HG03196 (cell line): Measurements from ENCODE around the gene SMCO1.
"Not testable (repeated sequence)": the region's sequence is repeated elsewhere in the genome, so short reads cannot be mapped to it uniquely, and the experiment has no call there.

Experiments
- ATAC-seq: cut with Tn5 transposase; IDR thresholded peaks from one replicate; pipeline ENCODE4 v1.9.1; 2021; ENCODE audit not compliant: unreplicated experiment

The SMCO1 gene

DNA sequence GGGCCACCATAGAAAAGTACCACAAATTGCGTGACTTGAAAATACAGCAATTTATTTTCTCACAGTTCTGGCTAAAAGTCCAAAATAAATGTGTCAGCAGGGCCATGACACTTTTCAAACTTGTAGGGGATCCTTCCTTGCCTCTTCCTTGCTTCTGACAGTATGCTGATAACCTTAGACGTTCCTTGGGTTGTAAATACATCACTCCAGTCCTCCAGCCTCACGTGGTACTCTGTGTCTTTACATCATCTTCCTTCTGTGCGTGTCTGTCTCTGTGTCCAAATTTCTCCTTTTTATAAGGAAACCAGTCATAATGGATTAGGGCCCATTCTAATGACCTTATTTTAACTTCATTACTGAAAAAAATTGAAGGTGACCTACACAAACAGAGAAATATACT is 19.0 kb downstream of the SMCO1 start:
- ATAC-seq = no peak

- ATAC-seq = no peak
These were observed 21.9 kb downstream of the SMCO1 start for GRCh38 chr3:196493292-196493691.

- no peak for ATAC-seq
These were observed 23.1 kb downstream of the SMCO1 start for GRCh38 chr3:196492080-196492479.

DNA sequence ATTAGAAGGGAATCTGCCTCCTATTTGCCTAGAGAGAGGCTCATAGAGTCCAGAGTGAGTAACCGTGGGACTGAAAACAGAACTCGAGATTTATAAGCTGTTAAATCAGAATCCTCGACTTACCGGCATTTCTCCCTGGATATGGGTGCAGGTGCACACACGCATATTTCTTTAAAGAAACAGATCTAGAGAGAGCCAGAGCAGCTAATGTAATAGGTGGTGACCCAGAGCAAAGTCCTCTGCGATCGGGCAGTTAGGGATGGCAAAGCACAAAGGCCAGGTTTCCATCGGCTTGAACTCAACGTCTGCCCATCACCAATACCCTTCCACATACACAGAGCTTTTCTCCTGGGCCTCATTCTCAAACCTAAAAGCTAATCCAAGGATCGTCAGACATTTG is 25.4 kb downstream of the SMCO1 start:
- ATAC-seq = no peak

- no peak for ATAC-seq
These were observed 28.9 kb downstream of the SMCO1 start for GRCh38 chr3:196486263-196486662.

- no peak for ATAC-seq
These were observed 37.5 kb downstream of the SMCO1 start for GRCh38 chr3:196477678-196478077.

GRCh38 chr3:196472286-196472685 is 42.9 kb downstream of the SMCO1 start:
- no peak for ATAC-seq

DNA sequence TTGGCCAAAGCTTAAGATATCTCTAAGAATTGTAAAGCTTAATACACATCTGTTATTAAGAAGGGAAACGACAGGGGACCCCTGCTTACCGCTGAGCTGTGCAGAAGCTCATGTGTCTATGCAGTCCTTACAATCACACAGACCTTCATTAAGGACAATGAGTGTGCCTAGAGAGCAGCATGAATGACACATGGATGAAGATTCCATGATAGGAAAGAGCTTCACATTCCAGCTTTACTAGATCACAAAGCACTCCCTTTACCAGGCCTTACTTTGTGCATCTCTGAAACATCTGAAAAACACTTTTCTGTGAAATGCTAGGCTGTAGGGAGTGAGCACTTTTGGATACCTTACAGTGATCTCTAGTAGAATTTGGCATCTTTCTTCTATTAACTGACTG is 43.6 kb downstream of the SMCO1 start:
- no peak for ATAC-seq

- ATAC-seq = not testable (repeated sequence)
These were observed 45.0 kb downstream of the SMCO1 start for GRCh38 chr3:196470182-196470581.

DNA sequence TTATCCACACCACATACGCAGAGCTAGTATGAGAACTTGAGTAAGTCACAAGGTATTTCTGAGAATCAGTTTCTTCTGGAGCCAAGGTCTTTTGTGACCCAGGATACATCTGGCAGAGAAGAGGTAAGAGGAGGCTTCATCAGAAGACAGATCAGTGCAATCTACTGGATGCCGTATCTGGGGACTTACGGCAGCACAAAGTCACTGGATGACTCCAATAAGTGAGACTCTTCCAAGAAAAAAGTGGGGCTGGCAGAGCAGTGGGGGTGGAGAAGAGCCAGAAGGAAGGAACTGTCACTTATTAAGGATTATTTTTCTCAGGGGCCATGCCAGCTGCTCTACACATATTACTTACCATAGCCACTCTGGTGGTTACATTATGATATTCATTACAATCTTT is 51.3 kb downstream of the SMCO1 start:
- no peak for ATAC-seq

DNA sequence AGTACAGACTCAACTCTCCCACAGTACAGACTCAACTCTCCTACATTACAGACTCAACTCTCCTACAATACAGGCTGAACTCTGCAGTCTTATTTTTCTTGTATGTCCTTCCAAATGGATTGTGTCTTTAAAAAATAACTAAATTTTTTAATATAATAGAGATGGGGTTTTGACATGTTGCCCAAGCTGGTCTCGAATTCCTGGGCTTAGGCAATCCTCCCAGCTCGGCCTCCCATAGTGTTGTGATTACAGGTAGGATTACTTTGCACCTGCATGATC is 51.7 kb downstream of the SMCO1 start:
- no peak for ATAC-seq

DNA sequence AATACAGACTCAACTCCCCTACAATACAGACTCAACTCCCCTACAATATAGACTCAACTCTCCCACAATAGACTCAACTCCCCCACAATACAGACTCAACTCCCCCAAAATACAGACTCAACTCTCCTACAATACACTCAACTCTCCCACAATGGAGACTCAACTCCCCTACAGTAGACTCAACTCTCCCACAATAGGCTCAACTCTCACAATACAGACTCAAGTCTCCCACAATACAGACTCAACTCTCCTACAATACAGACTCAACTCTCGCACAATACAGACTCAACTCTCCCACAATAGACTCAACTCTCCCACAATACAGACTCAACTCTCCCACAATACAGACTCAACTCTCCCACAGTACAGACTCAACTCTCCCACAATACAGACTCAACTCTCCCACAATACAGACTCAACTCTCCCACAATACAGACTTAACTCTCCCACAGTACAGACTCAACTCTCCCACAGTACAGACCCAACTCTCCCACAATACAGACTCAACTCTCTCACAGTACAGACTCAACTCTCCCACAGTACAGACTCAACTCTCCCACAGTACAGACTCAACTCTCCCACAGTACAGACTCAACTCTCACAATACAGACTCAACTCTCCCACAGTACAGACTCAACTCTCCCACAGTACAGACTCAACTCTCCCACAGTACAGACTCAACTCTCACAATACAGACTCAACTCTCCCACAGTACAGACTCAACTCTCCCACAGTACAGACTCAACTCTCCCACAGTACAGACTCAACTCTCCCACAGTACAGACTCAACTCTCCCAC is 52.3 kb downstream of the SMCO1 start:
- not testable (repeated sequence) for ATAC-seq

- no peak for ATAC-seq
These were observed 57.1 kb downstream of the SMCO1 start for GRCh38 chr3:196458063-196458462.

GRCh38 chr3:196457470-196457869 is 57.7 kb downstream of the SMCO1 start:
- not testable (repeated sequence) for ATAC-seq
